ENCODE results near the gene KLHL29.

The KLHL29 gene

DNA sequence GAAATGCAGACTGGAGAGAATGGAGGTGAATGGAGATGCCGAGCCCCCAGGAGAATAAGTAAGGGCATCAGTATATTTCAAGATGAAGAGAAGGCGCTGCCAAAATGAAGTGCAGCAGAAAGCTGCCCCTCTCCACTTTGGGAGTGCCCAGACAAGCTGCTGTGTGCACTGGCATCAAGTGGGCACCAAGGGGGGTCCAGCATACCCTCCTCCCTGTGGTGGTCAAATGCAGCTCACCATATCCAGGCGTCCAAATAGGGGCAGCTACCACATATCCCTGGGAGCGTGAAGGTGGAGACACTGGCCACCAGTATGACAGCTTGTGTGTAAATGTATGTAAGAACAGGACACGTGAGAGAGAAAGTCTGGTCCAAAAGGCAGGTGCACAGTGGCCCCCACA lies 236.6 kb downstream of the KLHL29 start:
- no peak for DNase-seq

- no peak for DNase-seq
Observed at GRCh38 chr2:23622466-23622865, 237.5 kb downstream of the KLHL29 start.

- DNase-seq = no peak
Observed at GRCh38 chr2:23622966-23623675, 238.1 kb downstream of the KLHL29 start.

DNA sequence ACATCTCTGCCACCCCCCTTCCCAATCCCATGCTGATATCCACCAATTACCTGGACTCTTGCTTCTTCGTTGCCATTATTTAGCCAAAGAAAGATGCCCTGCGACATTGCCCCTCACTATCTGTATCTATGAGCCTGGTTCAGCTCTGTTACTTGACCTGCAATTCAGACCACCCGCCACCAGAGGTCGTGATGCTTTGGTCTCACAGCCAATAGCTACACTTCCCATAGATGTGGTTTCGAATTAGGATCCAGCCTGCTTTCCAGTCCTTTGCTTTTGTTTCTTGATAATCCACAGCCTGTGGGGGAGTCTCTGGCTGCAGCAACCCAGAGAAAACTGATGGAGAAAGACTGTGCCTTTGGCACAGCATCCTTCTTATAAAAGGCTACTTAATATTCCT lies 239.4 kb downstream of the KLHL29 start:
- peak in 1 of 2 donors; percentile 67 for DNase-seq

GRCh38 chr2:23624915-23625314 lies 239.9 kb downstream of the KLHL29 start:
- no peak for DNase-seq

GRCh38 chr2:23625726-23626125 lies 240.7 kb downstream of the KLHL29 start:
- DNase-seq = no peak

- DNase-seq = no peak
Observed at GRCh38 chr2:23626701-23627230, 241.8 kb downstream of the KLHL29 start.

GRCh38 chr2:23627236-23628009 lies 242.4 kb downstream of the KLHL29 start:
- no peak for DNase-seq

- no peak for DNase-seq
Observed at GRCh38 chr2:23628926-23629771, 244.2 kb downstream of the KLHL29 start.

GRCh38 chr2:23629772-23630480 lies 244.9 kb downstream of the KLHL29 start:
- no peak for DNase-seq

DNA sequence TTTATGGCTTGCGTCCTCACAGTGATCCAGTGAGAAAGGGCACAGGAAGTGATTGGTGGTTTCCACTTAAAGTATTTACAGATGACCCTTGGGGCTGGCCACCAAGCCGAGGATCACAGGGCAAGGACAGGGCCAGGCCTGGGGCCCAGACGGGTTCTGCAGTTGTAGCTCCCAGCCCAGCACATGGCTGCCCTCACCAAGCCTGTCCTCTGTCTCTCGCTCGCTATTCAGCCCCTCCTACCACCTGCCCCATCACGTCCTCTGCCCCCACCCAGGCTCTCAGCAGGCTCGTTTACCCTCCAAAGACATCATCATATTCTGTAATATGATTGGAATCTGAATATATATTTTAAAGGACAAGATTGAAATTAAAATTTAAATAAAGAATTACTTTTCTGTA lies 246.0 kb downstream of the KLHL29 start:
- no peak for DNase-seq

GRCh38 chr2:23631389-23631788 lies 246.4 kb downstream of the KLHL29 start:
- no peak for DNase-seq

DNA sequence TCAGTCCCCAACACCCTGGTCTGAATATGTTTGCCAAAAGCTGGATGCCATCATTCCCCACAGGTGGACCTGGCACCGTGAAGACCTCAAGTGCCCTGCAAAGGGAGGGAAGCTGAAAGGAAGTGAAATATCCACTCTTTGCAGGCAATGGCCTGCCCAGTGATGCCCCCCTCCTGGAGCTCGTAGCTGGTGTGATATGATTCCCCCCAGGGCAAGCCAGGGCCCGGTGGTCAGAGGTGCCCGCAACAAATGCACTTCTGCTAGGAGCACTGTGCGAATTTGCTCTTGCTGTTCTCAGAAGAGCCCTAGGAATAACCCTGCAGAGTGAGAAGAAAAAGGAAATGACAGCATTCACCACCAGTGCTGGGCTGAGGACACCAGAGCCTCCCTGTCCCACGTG lies 247.4 kb downstream of the KLHL29 start:
- no peak for DNase-seq

- DNase-seq = no peak
Observed at GRCh38 chr2:23632831-23633395, 247.9 kb downstream of the KLHL29 start.

DNA sequence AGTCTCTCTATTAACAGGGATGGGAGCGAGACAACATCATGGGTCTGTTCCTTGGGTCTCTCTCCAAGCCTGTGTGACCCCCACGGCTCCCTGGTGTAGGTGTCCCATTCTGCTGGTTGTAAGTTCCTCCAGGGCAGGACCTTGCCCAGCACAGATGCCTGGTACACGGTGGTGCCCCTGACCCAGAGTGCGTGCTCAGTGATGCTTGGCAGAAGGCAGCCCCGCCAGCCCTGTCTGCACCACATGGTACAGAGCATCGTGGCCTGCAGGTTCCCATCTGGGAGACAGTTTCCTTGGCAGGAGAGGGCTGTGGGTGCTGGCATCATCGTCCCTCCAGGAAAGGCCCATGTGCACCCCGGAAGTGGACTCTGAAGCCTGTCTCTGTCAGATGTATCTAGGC lies 249.0 kb downstream of the KLHL29 start:
- DNase-seq = no peak

GRCh38 chr2:23635442-23636340 lies 250.7 kb downstream of the KLHL29 start:
- DNase-seq = no peak

GRCh38 chr2:23636426-23636825 lies 251.4 kb downstream of the KLHL29 start:
- no peak for DNase-seq

GRCh38 chr2:23637011-23637778 lies 252.2 kb downstream of the KLHL29 start:
- DNase-seq = no peak

GRCh38 chr2:23639406-23639982 lies 254.5 kb downstream of the KLHL29 start:
- DNase-seq = no peak

GRCh38 chr2:23640711-23641110 lies 255.7 kb downstream of the KLHL29 start:
- DNase-seq = no peak

Data from stimulated activated CD4-positive, alpha-beta T cell treated with anti-CD3 and anti-CD28 coated beads, Interleukin-2, amount 100 ng/mL, for 24 hours (primary cell).